Fibroblast of villous mesenchyme (primary cell): ENCODE results near the gene MAF. TPM values are rescaled to one million over a fixed set of nuclear protein-coding genes. Genes with fewer than 3 reads are reported as not detected.

Experiments
- DNase-seq: peaks from one replicate; pipeline ENCODE4 v3.0.0-alpha.2; 2010; ENCODE audit warnings: low read depth
- H3K4me3 ChIP-seq: 2 replicates; pipeline ENCODE4 v1.5.1; 2011; ENCODE audit warnings: low read depth, mild to moderate bottlenecking, low read length
- CTCF ChIP-seq: IDR thresholded peaks from 2 replicates; pipeline ENCODE4 v1.5.1; 2012; ENCODE audit warnings: low read depth, mild to moderate bottlenecking, low read length; ENCODE audit not compliant: insufficient read depth
- total RNA-seq: library from RNA; depleted of rRNA; stranded (reverse); fragments of >200 nt; gene quantifications from 2 replicates; pipeline ENCODE4 v1.2.3, GENCODE V29; 2012

The MAF gene
- total RNA-seq, 1 donor = 0.86 TPM

DNA sequence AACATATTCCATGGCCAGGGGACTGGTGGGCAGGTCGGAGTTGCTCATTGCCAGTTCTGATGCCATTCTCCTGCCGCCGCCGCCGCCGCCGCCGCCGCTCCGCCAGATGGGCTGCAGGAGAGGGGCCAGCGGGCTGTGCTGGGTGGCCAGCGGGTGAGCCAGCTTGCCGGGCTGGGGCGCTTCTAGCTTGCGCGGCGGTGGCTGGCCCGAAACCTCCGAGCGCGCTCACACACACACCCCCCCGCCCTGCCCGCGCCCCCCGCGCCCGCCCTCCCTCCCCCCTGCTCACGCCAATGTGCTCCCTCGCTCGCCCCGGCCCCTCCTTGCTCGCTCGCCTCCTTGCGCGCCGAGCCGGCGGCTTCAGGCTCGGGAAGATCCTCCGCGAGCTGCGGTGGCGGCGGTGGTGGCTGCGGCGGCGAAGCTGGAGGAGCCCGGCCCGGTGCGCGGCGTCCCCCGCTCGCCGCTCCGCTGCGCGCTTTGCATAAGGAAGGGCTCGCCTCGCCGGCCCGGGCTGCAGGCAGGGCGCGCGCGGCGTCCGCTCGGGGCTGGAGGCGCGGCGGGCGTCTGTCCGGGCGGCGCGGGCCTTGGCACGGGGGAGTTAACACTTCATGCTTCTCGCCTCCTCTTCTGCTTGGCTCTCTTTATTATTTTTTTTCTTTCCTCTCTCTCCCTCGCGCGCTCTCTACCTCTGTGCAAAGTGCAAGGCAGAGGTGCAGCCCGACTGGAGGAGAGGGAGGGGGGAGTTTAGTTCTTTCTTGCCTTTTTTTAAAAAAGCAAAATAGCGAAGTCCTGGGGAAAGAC lies 500 bp downstream of the MAF start:
- peak overlapping the region; percentile 73 for H3K4me3 ChIP-seq
- peak; percentile 58 for DNase-seq
- TF ChIP-seq CTCF = no peak

DNA sequence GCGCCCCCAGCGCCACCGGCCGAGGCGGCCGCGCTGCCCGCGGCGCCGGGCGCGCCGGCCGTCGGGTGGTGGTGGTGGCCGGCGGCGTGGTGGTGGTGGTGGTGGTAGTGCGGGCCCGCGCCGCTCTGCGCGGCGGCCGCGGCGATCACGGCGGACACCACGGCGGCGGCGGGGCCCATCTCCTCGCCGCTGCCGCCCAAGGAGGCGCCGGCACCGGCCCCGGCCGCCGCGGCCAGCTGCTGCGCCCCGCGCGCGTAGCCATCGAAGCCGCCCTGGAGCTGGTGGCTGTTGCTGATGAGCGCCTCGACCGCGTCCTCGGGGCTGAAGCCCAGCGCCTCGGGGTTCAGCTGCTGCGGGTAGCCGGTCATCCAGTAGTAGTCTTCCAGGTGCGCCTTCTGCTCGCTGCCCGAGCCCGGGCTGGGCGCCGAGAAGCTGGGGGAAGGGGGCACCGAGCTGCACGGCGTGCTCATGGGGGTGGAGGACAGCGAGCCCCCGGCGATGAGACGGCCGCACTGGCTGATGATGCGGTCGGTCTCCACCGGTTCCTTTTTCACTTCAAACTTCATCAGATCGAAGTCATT lies 1.2 kb downstream of the MAF start:
- DNase-seq = no peak
- TF ChIP-seq CTCF = no peak
- H3K4me3 ChIP-seq = peak overlapping the region; percentile 73

DNA sequence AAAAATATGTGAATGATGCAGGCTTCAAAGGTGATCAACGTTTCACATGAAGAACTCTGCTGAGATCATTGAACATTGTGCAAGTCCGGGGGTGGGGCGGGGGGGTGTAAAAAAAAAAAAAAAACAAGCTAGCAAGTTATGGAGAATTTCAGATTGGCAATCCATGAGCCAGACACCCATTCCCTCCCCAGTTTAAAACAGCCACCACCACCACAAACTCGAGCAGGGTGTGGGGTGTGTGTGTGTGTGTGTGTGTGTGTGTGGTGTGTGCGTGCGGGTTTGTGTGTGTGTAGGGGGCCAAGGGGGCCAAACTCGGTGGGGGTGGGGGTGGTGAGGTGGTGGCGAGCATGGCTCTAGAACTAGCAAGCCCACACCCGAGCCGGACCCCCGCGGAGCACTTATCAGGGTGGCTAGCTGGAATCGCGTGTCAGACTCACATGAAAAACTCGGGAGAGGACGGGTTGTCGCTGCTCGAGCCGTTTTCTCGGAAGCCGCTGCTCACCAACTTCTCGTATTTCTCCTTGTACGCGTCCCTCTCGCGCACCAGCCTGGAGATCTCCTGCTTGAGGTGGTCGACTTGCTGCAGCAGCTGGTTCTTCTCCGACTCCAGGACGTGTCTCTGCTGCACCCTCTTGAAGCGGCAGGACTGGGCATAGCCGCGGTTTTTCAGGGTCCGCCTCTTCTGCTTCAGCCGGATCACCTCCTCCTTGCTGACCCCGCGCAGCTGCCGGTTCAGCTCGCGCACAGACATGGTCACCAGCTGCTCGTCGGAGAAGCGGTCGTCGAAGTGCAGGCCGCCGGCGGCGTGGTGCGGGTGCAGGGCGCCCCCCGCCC lies 2.0 kb downstream of the MAF start:
- no peak for TF ChIP-seq CTCF
- DNase-seq = peak; percentile 44
- H3K4me3 ChIP-seq = peak overlapping the region; percentile 79

- DNase-seq = no peak
- peak overlapping the region; percentile 79 for H3K4me3 ChIP-seq
- TF ChIP-seq CTCF = no peak
These were observed 2.5 kb downstream of the MAF start for GRCh38 chr16:79598063-79598347.

GRCh38 chr16:79597277-79598062 lies 3.1 kb downstream of the MAF start:
- peak overlapping the region; percentile 79 for H3K4me3 ChIP-seq
- TF ChIP-seq CTCF = no peak
- DNase-seq = no peak

DNA sequence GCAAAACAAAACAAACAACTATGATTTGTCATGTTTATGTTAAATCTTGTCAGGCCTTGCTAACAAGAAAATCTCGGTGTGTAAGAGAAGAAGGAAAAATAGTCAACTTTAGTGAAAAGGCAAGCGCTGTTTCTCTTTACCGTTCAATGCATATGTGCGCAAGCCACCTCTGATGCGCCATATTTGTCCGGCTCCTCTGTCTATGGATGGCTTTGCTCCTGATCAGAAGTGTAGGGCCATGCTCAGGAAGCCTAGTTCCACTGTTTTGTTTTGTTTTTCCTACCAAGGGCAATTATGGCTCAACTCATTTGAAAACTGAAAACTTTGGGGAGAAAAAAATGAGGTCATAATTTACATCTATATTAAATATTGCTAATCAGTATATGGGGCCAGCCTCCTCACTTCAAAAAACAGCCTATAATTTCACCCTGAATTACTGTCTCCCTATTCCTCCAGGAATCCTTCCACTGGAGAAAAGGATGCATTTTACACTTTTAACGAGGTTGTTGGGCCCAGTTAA lies 4.5 kb downstream of the MAF start:
- TF ChIP-seq CTCF = no peak
- no peak for DNase-seq
- H3K4me3 ChIP-seq = peak overlapping the region; percentile 79
